Limb (tissue), 2 donors: ENCODE data around the gene CDC25C.

ENCODE experiments used
- DNase-seq, 2 donors: peaks; one replicate each; pipeline ENCODE4 v3.0.0-alpha.2; 2016; ENCODE audit errors: extremely low spot score in 2 of 2

The CDC25C gene

GRCh38 chr5:138331449-138332368 is at the start of gene CDC25C:
Gene CDC25C (minus strand): TSS chr5:138331804. CDS start chr5:138331180, 624 bp downstream.
- DNase-seq = peak; percentile 97 to 99

- no peak for DNase-seq
Measured at GRCh38 chr5:138372653-138373052, 41.0 kb upstream of the CDC25C start.

- no peak for DNase-seq
Measured at GRCh38 chr5:138372225-138372624, 40.6 kb upstream of the CDC25C start.

GRCh38 chr5:138371454-138371853 is 39.9 kb upstream of the CDC25C start:
- no peak for DNase-seq

- DNase-seq = no peak
Measured at GRCh38 chr5:138370537-138370936, 38.9 kb upstream of the CDC25C start.

GRCh38 chr5:138369706-138370105 is 38.1 kb upstream of the CDC25C start:
- no peak for DNase-seq

GRCh38 chr5:138369261-138369660 is 37.7 kb upstream of the CDC25C start:
- no peak for DNase-seq

- no peak for DNase-seq
Measured at GRCh38 chr5:138366632-138367382, 35.2 kb upstream of the CDC25C start.

- DNase-seq = no peak
Measured at GRCh38 chr5:138364576-138364975, 33.0 kb upstream of the CDC25C start.

GRCh38 chr5:138360941-138361452 is 29.4 kb upstream of the CDC25C start:
- DNase-seq = no peak

GRCh38 chr5:138359621-138360020 is 28.0 kb upstream of the CDC25C start:
- no peak for DNase-seq

- peak in 1 of 2 donors; percentile 51 for DNase-seq
Measured at GRCh38 chr5:138354926-138355378, 23.3 kb upstream of the CDC25C start.

- DNase-seq = no peak
Measured at GRCh38 chr5:138354387-138354786, 22.8 kb upstream of the CDC25C start.

- DNase-seq = no peak
Measured at GRCh38 chr5:138353560-138354080, 22.0 kb upstream of the CDC25C start.

- DNase-seq = peak; percentile 36 to 81
Measured at GRCh38 chr5:138352722-138353559, 21.3 kb upstream of the CDC25C start.

GRCh38 chr5:138352071-138352721 is 20.6 kb upstream of the CDC25C start, which contains the start of gene KDM3B:
Gene KDM3B (plus strand): TSS chr5:138352685. CDS start chr5:138352796, 111 bp downstream.
- DNase-seq = peak; percentile 83 to 98

- no peak for DNase-seq
Measured at GRCh38 chr5:138351517-138351916, 19.9 kb upstream of the CDC25C start.

- no peak for DNase-seq
Measured at GRCh38 chr5:138351056-138351455, 19.5 kb upstream of the CDC25C start.

- no peak for DNase-seq
Measured at GRCh38 chr5:138350563-138350890, 18.9 kb upstream of the CDC25C start.

GRCh38 chr5:138349852-138350562 is 18.4 kb upstream of the CDC25C start:
- no peak for DNase-seq
